GM12891 (cell line): ENCODE measurements around the gene TSEN2.

Source experiments
- POLR2A ChIP-seq: IDR thresholded peaks from 2 replicates; pipeline ENCODE4 v1.6.1; 2011; ENCODE audit warnings: low read depth, low read length, control low read depth
- POLR2AphosphoS5 ChIP-seq: IDR thresholded peaks from 2 replicates; pipeline ENCODE4 v1.6.1; 2011; ENCODE audit warnings: low read depth, low read length, control low read depth

- TF ChIP-seq POLR2AphosphoS5 (no peak), POLR2A (no peak)
Observed at GRCh38 chr3:12465151-12465835, 19.0 kb upstream of the TSEN2 start.
